Kidney (tissue), 14 donors: ENCODE data around the gene GID4. TPM values are rescaled to one million over a fixed set of nuclear protein-coding genes. Genes with fewer than 3 reads are reported as not detected.

Source experiments
- DNase-seq, 5 donors: peaks; one replicate each; pipeline ENCODE4 v3.0.0-alpha.2; 2013 to 2020
- FAIRE-seq: peaks from 2 replicates; lab custom pipeline; 2012; peaks lifted over from hg19 to GRCh38; lab: Jason Lieb, UNC
- H3K27ac ChIP-seq, 2 donors: one replicate each; pipeline ENCODE4 v1.7.0; 2013; ENCODE audit warnings: low read depth in 2 of 2, low read length in 2 of 2, inconsistent platforms in 1 of 2
- H3K27me3 ChIP-seq: one replicate; pipeline ENCODE4 v1.7.1; 2013; ENCODE audit warnings: low read length, inconsistent platforms; ENCODE audit not compliant: control insufficient read depth, insufficient read depth
- H3K36me3 ChIP-seq, 3 donors: one replicate each; pipeline versions ENCODE4 v1.7.0 to v1.7.1; 2013; ENCODE audit warnings: low read length in 3 of 3, control low read depth in 1 of 3, inconsistent platforms in 1 of 3; ENCODE audit not compliant: insufficient read depth in 3 of 3, control insufficient read depth in 2 of 3
- H3K4me1 ChIP-seq, 3 donors: one replicate each; pipeline versions ENCODE4 v1.7.0 to v1.7.1; 2013; ENCODE audit warnings: low read length in 3 of 3, inconsistent platforms in 1 of 3, low read depth in 1 of 3; ENCODE audit not compliant: control insufficient read depth in 2 of 3, insufficient read depth in 2 of 3
- H3K4me3 ChIP-seq, 3 donors: one replicate each; pipeline versions ENCODE4 v1.7.0 to v1.8.1; 2013; ENCODE audit warnings: low read length in 3 of 3, control low read depth in 1 of 3, inconsistent platforms in 1 of 3
- H3K9ac ChIP-seq, 3 donors: one replicate each; pipeline versions ENCODE4 v1.7.0 to v1.7.1; 2013; ENCODE audit warnings: low read length in 3 of 3, control low read depth in 1 of 3, inconsistent platforms in 1 of 3
- H3K9me3 ChIP-seq, 3 donors: one replicate each; pipeline versions ENCODE4 v1.7.0 to v1.7.1; 2013; ENCODE audit warnings: low read length in 3 of 3, control low read depth in 1 of 3, inconsistent platforms in 1 of 3; ENCODE audit not compliant: control insufficient read depth in 2 of 3, insufficient read depth in 1 of 3
- intact Hi-C: fragments of 100-400 bp; cut with DNase I; formaldehyde crosslinking; loops from one replicate; pipeline ENCODE4 v1.11.1; 2022
- polyA plus RNA-seq: library from polyadenylated mRNA; stranded (reverse); fragments of 350-450 nt; fragmentation: Illumina TruSeq; extraction: RNeasy Lipid Tissue Mini Kit (QIAGEN cat#74804); gene quantifications from one replicate; pipeline ENCODE4 v1.2.3, GENCODE V29; 2014; ENCODE audit warnings: low read depth, low replicate concordance; ENCODE audit not compliant: insufficient read depth
- total RNA-seq: library from RNA; stranded (reverse); fragmentation: NEBNext Ultra II Directional; extraction: Animal tissue kit (Norgen Biotek cat#: 25700); gene quantifications from one replicate; pipeline ENCODE4 v1.2.1, GENCODE V29; 2021
- TF ChIP-seq, protein P1 (sequence below): IDR thresholded peaks from 3 replicates; pipeline ENCODE4 v1.5.1; 2012; ENCODE audit warnings: mild to moderate bottlenecking, moderate library complexity, borderline replicate concordance; ENCODE audit not compliant: insufficient read depth; ENCODE audit errors: extremely low read depth
- donor health status: control.
- donor health status: control.
- donor health status: control.
- donor health status: control.
- donor health status: control.
- donor health status: DM: yes; HTN: yes; CAD: no.
- donor health status: Normal renal cell carcinoma (clear cell type).

Gene GID4
- total and polyA plus RNA-seq, 2 donors from 2014 or later, result 3.4 to 8.7 TPM

GRCh38 chr17:18116078-18116477, 76.9 kb downstream of the GID4 start:
- FAIRE-seq (no peak), DNase-seq (no peak)
- intact Hi-C loops, result no loop called here
- no peaks in the 10 kb centered on the region for H3K4me1 ChIP-seq
- H3K9ac ChIP-seq, result no peak overlapping the region
- H3K27me3 ChIP-seq, result no peaks in the 10 kb centered on the region
- no peak overlapping the region for H3K4me3 ChIP-seq
- H3K9me3 ChIP-seq, result peaks cover 0 to 3% (median 0%) of the 10 kb centered on the region in 3 donors
- TF ChIP-seq, protein P1, sequence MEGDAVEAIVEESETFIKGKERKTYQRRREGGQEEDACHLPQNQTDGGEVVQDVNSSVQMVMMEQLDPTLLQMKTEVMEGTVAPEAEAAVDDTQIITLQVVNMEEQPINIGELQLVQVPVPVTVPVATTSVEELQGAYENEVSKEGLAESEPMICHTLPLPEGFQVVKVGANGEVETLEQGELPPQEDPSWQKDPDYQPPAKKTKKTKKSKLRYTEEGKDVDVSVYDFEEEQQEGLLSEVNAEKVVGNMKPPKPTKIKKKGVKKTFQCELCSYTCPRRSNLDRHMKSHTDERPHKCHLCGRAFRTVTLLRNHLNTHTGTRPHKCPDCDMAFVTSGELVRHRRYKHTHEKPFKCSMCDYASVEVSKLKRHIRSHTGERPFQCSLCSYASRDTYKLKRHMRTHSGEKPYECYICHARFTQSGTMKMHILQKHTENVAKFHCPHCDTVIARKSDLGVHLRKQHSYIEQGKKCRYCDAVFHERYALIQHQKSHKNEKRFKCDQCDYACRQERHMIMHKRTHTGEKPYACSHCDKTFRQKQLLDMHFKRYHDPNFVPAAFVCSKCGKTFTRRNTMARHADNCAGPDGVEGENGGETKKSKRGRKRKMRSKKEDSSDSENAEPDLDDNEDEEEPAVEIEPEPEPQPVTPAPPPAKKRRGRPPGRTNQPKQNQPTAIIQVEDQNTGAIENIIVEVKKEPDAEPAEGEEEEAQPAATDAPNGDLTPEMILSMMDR, result no peak
- H3K27ac ChIP-seq, result no peak overlapping the region
- H3K36me3 ChIP-seq, result no peaks in the 10 kb centered on the region

GRCh38 chr17:18117533-18117932, 78.3 kb downstream of the GID4 start:
- intact Hi-C loops, result no loop called here
- TF ChIP-seq, protein P1, result no peak
- Histone ChIP-seq H3K27me3 (no peaks in the 10 kb centered on the region), H3K27ac (no peak overlapping the region), H3K4me3 (no peak overlapping the region), H3K36me3 (no peaks in the 10 kb centered on the region), H3K9me3 (peaks cover 0 to 3% (median 0%) of the 10 kb centered on the region in 3 donors), H3K4me1 (no peaks in the 10 kb centered on the region), H3K9ac (no peak overlapping the region)
- no peak for DNase-seq
- FAIRE-seq, result no peak

Other genes with a start within 250 kb of the GID4 start
- 48.3 TPM for gene SREBF1, start 202.4 kb upstream of the GID4 start, total RNA-seq
- gene SREBF1, start 202.4 kb upstream of the GID4 start, polyA plus RNA-seq, result 37.6 TPM
- gene TOM1L2, start 67.0 kb upstream of the GID4 start, total RNA-seq, result 59.4 TPM
- gene TOM1L2, start 67.0 kb upstream of the GID4 start, polyA plus RNA-seq, result 28.2 TPM
- gene DRC3, start 66.5 kb upstream of the GID4 start, total RNA-seq, result 17.3 TPM
- gene DRC3, start 66.5 kb upstream of the GID4 start, polyA plus RNA-seq, result 8.6 TPM
- 27.0 TPM for gene ATPAF2, start 240 bp upstream of the GID4 start, total RNA-seq
- gene ATPAF2, start 240 bp upstream of the GID4 start, polyA plus RNA-seq, result 52.1 TPM
- 39.2 TPM for gene DRG2, start 48.5 kb downstream of the GID4 start, total RNA-seq
- 49.3 TPM for gene DRG2, start 48.5 kb downstream of the GID4 start, polyA plus RNA-seq
- 1.3 TPM for gene MYO15A, start 69.3 kb downstream of the GID4 start, total RNA-seq
- gene MYO15A, start 69.3 kb downstream of the GID4 start, polyA plus RNA-seq, result 0.80 TPM
- gene ALKBH5, start 144.4 kb downstream of the GID4 start, total RNA-seq, result 94.4 TPM
- 67.1 TPM for gene ALKBH5, start 144.4 kb downstream of the GID4 start, polyA plus RNA-seq
- gene LLGL1, start 186.2 kb downstream of the GID4 start, total RNA-seq, result 13.7 TPM
- gene LLGL1, start 186.2 kb downstream of the GID4 start, polyA plus RNA-seq, result 8.0 TPM
- 301 TPM for gene FLII, start 219.3 kb downstream of the GID4 start, total RNA-seq
- gene FLII, start 219.3 kb downstream of the GID4 start, polyA plus RNA-seq, result 139 TPM
- gene MIEF2, start 221.3 kb downstream of the GID4 start, total RNA-seq, result 25.3 TPM
- 19.3 TPM for gene MIEF2, start 221.3 kb downstream of the GID4 start, polyA plus RNA-seq